Right atrium auricular region (tissue), 2 donors: ENCODE data around the gene SMAD1. TPM values are rescaled to one million over a fixed set of nuclear protein-coding genes. Genes with fewer than 3 reads are reported as not detected.
"Not testable (repeated sequence)": the region's sequence is repeated elsewhere in the genome, so short reads cannot be mapped to it uniquely, and the experiment has no call there.

Experiments used
- DNase-seq: peaks from one replicate; pipeline ENCODE4 v3.0.0-alpha.2; 2019; ENCODE audit warnings: low spot score
- H3K27ac ChIP-seq, 2 donors: fragments of 200-600 bp; sonication (generic); 1 replicate in 1 of 2; 2 replicates in 1 of 2; pipeline ENCODE4 v1.5.1; 2016 to 2019
- H3K27me3 ChIP-seq, 2 donors: fragments of 200-600 bp; sonication (generic); one replicate each; pipeline versions ENCODE4 v1.5.1 to v1.6.0; 2017 to 2019
- H3K36me3 ChIP-seq: fragments of 200-600 bp; sonication (generic); one replicate; pipeline ENCODE4 v1.5.1; 2016
- H3K4me1 ChIP-seq, 2 donors: fragments of 200-600 bp; sonication (generic); one replicate each; pipeline versions ENCODE4 v1.5.1 to v1.6.0; 2017 to 2019
- H3K4me3 ChIP-seq, 2 donors: fragments of 200-600 bp; sonication (generic); 1 replicate in 1 of 2; 2 replicates in 1 of 2; pipeline ENCODE4 v1.5.1; 2017 to 2019; ENCODE audit warnings: mild to moderate bottlenecking in 1 of 2, moderate library complexity in 1 of 2
- H3K9me3 ChIP-seq, 2 donors: fragments of 200-600 bp; sonication (generic); one replicate each; pipeline ENCODE4 v1.5.1; 2019
- total RNA-seq, 2 donors: library from RNA; depleted of rRNA; stranded (reverse); fragments of >200 nt; gene quantifications; one replicate each; pipeline ENCODE4 v1.1.0, GENCODE V29; 2016
- TF ChIP-seq, protein P1 (sequence below), 2 donors: fragments of 200-600 bp; sonication (generic); IDR thresholded peaks; one replicate each; pipeline ENCODE4 v1.5.1; 2019; ENCODE audit warnings: antibody characterized with exemption in 2 of 2

SMAD1 gene
- total RNA-seq, 2 donors from 2014 or later, result 12.5 to 13.9 TPM

DNA sequence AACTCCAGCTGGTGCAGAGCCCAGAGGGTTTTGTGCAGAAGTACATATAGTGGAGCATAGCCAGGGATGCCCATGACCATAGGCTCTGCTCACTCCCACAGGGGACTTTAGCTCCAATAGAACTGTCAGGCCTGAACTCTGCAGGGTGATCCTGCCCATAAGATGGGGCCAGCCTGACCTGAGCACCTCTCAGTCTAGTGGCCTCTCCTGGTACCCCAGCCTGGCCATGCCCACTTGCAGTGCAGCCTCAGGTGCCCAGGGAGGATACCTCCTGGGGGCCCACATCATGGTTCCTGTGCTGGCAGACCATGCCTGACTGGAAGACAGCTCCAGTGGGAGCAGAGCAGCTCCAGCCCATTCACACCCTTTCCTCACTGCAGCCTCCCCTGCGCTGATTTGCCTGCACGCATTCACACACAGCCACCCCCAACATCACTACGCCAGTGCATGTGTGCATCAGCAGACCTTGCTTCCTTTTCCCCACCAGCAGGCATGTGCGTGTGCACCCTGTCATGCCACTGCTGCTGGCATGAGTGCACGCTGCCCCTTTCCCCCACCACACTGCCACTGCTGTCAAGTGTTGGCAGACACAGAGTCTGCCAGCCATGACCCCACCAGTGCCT lies 84.5 kb downstream of the SMAD1 start:
- TF ChIP-seq, protein P1, sequence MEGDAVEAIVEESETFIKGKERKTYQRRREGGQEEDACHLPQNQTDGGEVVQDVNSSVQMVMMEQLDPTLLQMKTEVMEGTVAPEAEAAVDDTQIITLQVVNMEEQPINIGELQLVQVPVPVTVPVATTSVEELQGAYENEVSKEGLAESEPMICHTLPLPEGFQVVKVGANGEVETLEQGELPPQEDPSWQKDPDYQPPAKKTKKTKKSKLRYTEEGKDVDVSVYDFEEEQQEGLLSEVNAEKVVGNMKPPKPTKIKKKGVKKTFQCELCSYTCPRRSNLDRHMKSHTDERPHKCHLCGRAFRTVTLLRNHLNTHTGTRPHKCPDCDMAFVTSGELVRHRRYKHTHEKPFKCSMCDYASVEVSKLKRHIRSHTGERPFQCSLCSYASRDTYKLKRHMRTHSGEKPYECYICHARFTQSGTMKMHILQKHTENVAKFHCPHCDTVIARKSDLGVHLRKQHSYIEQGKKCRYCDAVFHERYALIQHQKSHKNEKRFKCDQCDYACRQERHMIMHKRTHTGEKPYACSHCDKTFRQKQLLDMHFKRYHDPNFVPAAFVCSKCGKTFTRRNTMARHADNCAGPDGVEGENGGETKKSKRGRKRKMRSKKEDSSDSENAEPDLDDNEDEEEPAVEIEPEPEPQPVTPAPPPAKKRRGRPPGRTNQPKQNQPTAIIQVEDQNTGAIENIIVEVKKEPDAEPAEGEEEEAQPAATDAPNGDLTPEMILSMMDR (IDR thresholded peaks at IDR 0.05), result no peak
- DNase-seq, result no peak
- H3K27ac ChIP-seq, result no peak overlapping the region
- no peaks in the 10 kb centered on the region for H3K27me3 ChIP-seq
- H3K36me3 ChIP-seq, result no peaks in the 10 kb centered on the region
- peaks cover 0 to 16% of the 10 kb centered on the region in 2 donors for H3K9me3 ChIP-seq
- no peak overlapping the region for H3K4me3 ChIP-seq
- H3K4me1 ChIP-seq, result no peaks in the 10 kb centered on the region

DNA sequence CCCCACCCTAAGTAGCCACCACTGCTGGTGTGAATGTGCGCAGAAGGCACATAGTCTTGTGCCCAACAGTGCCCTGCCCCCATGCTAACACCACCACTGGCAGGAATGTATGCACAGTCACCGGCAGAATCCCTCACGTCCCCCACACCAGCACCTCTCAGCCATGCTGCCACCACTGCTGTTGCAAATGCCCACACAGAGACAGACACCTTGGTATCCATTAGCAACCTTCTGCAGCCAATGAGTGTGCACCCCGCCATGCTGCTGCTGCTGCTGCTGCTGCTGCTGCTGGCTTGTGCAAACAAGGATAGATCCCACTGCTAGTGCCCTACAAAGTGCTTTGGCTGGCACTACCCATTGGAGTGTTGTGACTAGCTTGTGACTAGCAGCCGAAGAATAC lies 85.1 kb downstream of the SMAD1 start:
- Histone ChIP-seq H3K4me1 (no peaks in the 10 kb centered on the region), H3K36me3 (no peaks in the 10 kb centered on the region), H3K9me3 (peaks cover 0 to 16% of the 10 kb centered on the region in 2 donors), H3K27ac (no peak overlapping the region), H3K4me3 (no peak overlapping the region), H3K27me3 (no peaks in the 10 kb centered on the region)
- no peak for DNase-seq
- TF ChIP-seq, protein P1 (IDR thresholded peaks at IDR 0.05), result no peak

DNA sequence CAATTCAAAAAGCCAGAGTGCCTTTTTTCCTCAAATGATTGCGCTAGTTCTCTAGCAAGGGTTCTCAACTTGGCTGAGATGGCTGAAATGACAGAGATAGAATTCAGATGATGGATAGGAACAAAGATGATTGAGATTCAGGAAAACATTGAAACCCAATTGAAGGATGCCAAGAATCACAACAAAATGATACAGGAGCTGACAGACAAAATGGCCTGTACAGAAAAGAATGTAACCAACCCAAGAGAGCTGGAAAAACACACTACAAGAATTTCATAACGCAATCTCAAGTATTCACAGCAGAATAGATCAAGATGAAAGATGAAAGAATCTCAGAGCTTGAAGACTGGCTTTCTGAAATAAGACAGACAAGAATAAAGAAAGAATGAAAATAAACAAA lies 85.9 kb downstream of the SMAD1 start:
- no peaks in the 10 kb centered on the region for H3K4me1 ChIP-seq

GRCh38 chr4:145574546-145574945 lies 92.9 kb downstream of the SMAD1 start:
- H3K36me3 ChIP-seq, H3K27ac ChIP-seq, H3K4me3 ChIP-seq, H3K27me3 ChIP-seq, DNase-seq, H3K4me1 ChIP-seq, H3K9me3 ChIP-seq: not testable (repeated sequence)

More for the DNA sequence above, 85.9 kb downstream of the SMAD1 start:
- H3K36me3 ChIP-seq, result no peaks in the 10 kb centered on the region
- no peak overlapping the region for H3K27ac ChIP-seq
- H3K9me3 ChIP-seq, result peaks cover 0 to 16% of the 10 kb centered on the region in 2 donors
- TF ChIP-seq, protein P1 (IDR thresholded peaks at IDR 0.05), result no peak
- no peaks in the 10 kb centered on the region for H3K27me3 ChIP-seq
- H3K4me3 ChIP-seq, result no peak overlapping the region
- no peak for DNase-seq

GRCh38 chr4:145580906-145581305 lies 99.3 kb downstream of the SMAD1 start:
- peaks cover 0 to 3% of the 10 kb centered on the region in 2 donors for H3K9me3 ChIP-seq

DNA sequence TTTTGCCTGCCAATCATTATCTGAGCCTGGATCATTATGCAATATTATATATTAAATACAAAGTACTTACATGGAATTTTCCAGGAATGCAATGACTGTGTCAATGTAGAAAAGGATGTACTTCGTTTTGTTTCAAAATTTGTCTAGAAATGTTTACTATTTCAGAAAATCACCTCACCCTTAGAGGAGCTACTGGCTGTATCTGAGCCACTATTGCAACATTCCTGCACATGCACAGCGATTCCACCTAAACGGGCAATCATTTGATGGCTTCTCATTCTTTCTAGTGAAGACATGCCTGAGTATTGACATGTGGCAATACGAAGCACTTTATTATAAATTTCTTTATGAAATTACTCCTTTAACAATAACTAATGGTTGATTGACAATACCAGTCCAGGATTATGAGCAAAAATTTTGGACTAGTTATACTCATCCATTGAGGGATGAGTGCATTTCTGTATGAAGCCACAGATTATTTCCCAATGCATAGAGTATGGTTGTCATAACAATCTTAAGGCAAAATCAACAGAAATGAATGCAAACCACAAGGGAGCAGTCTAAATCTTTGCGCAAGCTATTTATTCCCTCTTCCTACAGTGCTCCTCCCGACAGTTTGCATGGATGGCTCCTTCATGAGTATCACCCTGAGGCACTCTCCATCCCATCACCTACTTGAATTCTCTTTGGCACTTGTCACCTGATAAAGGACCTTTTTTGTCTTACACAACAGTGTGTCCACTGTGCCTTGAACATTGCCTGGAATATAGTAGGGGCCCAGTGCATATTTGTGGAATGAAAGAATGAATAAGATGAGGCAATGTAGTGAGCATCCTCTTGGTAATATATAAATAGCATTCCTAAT lies 101.8 kb downstream of the SMAD1 start:
- Histone ChIP-seq H3K27ac (no peak overlapping the region), H3K9me3 (peaks cover 0 to 3% of the 10 kb centered on the region in 2 donors), H3K4me3 (no peak overlapping the region), H3K4me1 (no peaks in the 10 kb centered on the region), H3K36me3 (no peaks in the 10 kb centered on the region), H3K27me3 (no peaks in the 10 kb centered on the region)
- TF ChIP-seq, protein P1 (IDR thresholded peaks at IDR 0.05), result no peak
- DNase-seq, result no peak

More at GRCh38 chr4:145580906-145581305, 99.3 kb downstream of the SMAD1 start:
- no peak overlapping the region for H3K4me3 ChIP-seq
- H3K4me1 ChIP-seq, result no peaks in the 10 kb centered on the region
- no peaks in the 10 kb centered on the region for H3K36me3 ChIP-seq
- TF ChIP-seq, protein P1 (IDR thresholded peaks at IDR 0.05), result no peak
- DNase-seq, result no peak
- H3K27me3 ChIP-seq, result no peaks in the 10 kb centered on the region
- H3K27ac ChIP-seq, result no peak overlapping the region
